DMS114 treated with DMSO at 0.1 percent for 48 hours (cell line): Measurements from ENCODE around the gene AASDH.

Experiments used
- DNase-seq: peaks from one replicate; lab custom pipeline; 2025; ENCODE audit not compliant: unreplicated experiment; lab: John Stamatoyannopoulos, UW

Gene AASDH, protein sequence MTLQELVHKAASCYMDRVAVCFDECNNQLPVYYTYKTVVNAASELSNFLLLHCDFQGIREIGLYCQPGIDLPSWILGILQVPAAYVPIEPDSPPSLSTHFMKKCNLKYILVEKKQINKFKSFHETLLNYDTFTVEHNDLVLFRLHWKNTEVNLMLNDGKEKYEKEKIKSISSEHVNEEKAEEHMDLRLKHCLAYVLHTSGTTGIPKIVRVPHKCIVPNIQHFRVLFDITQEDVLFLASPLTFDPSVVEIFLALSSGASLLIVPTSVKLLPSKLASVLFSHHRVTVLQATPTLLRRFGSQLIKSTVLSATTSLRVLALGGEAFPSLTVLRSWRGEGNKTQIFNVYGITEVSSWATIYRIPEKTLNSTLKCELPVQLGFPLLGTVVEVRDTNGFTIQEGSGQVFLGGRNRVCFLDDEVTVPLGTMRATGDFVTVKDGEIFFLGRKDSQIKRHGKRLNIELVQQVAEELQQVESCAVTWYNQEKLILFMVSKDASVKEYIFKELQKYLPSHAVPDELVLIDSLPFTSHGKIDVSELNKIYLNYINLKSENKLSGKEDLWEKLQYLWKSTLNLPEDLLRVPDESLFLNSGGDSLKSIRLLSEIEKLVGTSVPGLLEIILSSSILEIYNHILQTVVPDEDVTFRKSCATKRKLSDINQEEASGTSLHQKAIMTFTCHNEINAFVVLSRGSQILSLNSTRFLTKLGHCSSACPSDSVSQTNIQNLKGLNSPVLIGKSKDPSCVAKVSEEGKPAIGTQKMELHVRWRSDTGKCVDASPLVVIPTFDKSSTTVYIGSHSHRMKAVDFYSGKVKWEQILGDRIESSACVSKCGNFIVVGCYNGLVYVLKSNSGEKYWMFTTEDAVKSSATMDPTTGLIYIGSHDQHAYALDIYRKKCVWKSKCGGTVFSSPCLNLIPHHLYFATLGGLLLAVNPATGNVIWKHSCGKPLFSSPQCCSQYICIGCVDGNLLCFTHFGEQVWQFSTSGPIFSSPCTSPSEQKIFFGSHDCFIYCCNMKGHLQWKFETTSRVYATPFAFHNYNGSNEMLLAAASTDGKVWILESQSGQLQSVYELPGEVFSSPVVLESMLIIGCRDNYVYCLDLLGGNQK

DNA sequence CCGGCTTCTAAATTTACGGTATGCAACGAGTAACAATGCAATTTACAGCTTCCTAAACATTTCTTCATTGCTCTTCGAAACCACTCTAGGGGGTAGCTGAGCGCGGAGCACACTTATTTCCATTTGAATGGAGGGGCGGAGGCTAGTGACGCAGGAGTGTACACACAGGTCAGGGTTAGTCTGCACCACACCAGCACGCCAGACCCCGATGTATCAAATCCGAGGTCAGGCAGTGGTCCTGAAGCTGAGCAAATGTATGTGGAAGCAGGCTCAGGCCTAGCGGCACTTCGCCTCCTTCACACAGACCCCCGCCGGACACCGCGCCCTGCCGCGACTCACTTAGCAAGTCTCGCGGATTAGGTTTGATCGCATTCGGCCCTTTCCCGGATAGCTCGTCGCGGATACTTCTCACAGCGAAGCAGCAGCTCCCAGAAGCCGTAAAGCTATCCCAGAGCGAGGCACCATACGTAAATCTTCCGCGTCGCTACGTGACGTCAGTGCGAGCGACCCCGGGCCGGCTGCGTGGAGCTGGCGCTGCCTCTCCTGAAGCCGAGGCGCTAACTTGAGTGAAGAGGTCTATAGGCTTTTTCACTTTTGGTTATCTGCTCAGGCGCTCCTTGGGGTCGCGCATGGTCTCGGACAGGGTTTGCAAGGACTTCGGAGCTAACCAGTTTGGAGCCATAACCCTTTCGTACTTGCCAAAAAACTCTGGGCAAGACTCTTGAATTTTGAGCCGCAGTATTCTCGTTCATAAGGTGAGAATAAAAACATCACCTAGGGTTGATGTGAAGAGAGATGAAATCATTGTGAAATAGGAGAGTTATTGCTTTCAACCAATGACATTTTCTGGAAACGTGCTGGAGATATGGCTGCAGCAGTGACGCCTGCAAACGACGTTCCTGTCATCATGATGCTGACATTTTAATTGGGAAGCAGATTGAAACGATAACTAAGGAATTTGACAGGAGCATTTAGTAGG, at the start of gene AASDH:
TSS of gene AASDH (minus strand) at position 469 of the 979 bp plus-strand sequence. CDS start 3,192 bp downstream, outside the sequence.
- peak; percentile 82 for DNase-seq

DNA sequence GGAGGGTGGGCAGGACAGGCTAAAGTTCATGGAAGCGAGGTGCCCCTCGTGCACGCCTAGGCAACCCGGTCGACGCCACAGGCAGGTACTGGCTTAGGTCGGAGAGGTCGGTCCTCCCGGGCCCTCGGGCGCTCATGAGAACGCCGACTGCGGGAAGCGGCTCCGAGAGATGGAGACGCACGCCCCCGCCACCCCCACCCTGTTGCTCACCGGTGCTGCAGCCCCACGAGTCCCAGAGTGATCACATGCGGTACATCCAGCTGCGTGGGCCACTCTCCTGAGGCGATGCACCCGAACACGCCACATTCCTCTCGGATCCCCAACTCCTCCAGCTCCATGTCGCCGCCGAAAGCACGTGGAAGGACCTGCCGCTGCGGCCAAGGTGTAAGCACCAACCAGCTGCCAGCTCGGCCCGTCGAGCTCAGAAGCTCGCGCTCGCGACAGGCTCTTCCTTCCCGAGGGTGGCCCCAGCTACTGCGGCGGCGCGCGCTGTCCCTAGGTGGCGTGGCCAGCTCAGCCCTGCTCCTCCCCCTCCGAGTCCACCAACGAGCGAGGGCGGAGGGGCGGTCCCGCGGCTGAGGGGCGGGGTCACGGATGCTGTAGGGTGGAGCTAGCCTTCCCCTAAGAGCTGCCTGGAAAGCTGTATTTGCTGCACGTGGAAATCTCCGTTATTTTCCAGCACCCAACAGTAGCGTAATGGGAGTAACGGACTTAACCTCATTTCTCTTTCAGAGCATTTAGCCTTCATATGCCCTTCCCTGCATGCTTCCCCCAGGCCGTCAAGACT, 48.0 kb upstream of the AASDH start, which contains the start of gene PPAT:
TSS of gene PPAT (minus strand) at position 476 of the 787 bp plus-strand sequence. CDS start at position 338, 138 bp downstream.
- peak; percentile 90 for DNase-seq

DNA sequence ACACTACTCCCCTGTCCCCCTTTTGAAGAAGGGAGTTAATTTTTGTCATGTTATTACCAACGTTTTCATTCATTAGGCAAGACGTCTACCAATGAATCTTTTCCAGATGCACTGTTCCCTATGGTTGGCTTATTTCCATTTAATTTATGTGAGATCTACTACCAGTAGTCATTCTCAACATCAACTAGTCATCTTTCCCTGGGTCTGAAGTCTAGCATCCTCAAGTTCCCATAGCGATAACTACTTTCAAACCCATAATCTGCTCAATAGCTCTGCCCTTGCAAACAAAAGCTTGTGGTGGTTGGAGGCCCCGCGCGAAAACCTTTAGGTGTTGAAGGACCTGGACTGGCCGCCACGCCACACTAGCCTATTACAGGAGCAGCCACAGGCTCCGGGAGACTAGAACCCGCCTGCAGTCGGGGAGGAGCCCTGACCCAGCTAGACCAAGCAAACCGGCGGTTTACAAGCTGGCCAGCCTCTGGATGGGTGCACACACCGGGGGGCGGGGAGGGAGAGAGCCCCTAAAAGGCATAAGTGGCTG, 47.4 kb upstream of the AASDH start:
- peak; percentile 26 for DNase-seq

DNA sequence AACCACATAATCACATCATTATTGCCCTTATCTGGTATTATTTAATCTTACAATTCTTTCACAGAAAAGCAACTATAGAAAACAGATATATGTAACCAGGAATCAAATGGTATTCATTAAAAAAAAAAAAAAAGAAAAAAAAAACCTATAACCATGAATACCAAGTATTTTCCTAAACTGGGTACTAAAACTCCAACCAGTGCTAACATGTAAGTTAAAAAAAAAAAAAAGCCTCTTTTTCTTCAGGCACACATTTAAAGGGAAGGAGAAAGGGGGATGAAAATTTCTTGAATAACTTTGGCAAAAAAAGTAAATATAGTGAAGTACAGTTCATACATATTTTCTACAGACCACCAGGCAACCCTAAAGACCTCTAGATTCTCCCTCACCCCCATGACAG, 46.0 kb upstream of the AASDH start:
- DNase-seq = no peak

DNA sequence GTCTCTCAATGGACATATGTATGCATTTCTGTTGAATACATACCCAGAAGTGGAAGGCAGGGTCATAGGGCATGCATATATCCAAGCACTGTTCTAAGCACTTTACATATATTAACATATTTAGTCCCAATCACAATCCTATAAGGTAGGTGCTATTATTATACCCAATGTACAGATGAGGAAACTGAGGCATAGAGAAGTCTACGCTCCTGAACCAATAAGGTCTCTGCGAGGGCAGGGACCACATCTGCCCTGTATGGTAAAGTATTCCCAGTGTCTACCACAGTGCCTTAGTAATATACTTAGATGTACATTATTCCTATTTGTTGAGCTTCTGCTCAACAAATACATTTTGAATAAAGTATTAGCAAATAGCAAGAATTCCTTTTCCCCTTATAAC, 42.9 kb upstream of the AASDH start:
- DNase-seq = no peak

DNA sequence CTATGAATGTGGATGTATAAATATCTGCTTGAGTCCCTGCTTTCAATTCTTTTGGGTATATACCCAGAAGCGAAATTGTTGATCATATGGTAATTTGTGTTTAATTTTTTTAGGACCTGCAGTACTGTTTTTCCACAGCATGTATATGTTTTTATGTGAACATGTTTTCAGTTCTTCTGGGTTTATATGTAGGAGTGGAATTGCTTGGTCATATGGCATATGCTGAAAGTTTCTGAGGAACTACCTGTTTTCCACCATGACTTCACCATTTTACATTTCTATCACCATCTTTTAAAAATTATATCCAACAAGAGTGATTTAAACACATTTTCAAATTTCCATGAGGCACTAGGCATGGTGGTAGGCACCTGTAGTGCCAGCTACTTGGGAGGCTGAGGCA, 39.9 kb upstream of the AASDH start:
- DNase-seq = no peak

DNA sequence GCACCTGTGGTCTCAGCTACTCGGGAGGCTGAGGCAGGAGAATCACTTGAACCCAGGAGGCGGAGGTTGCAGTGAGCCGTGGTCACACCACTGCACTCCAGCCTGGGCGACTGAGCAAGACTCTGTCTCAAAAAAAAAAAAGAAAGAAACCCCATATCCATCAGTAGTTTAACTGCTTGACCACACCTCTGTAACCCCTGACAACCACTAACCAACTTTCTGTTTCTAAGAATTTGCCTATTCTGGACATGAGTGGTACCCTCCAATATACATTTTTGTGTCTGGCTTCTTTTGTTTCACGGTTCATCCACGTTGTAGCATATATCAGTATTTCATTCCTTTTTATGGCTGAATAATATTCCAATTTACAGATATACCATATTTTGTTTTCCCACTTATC, 39.0 kb upstream of the AASDH start:
- DNase-seq = no peak

DNA sequence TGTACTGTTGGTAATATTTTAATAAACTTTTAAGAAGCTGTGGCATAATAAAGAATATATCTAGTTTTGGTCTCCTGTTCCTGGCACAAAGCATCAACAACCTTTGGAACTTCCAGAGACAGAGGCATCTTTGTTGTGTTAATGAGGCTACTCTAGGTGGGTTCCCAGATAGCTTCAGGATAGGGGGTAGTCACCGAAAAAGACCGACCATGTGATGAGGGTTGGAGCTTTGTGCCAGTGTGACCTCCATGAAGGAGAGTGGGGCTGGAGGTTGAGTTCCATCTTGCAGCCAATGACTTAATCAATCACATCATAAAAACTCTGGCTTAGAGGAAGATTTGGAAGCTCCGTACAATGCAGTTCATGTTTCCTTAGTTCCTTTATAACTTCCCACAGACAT, 38.2 kb upstream of the AASDH start:
- no peak for DNase-seq

DNA sequence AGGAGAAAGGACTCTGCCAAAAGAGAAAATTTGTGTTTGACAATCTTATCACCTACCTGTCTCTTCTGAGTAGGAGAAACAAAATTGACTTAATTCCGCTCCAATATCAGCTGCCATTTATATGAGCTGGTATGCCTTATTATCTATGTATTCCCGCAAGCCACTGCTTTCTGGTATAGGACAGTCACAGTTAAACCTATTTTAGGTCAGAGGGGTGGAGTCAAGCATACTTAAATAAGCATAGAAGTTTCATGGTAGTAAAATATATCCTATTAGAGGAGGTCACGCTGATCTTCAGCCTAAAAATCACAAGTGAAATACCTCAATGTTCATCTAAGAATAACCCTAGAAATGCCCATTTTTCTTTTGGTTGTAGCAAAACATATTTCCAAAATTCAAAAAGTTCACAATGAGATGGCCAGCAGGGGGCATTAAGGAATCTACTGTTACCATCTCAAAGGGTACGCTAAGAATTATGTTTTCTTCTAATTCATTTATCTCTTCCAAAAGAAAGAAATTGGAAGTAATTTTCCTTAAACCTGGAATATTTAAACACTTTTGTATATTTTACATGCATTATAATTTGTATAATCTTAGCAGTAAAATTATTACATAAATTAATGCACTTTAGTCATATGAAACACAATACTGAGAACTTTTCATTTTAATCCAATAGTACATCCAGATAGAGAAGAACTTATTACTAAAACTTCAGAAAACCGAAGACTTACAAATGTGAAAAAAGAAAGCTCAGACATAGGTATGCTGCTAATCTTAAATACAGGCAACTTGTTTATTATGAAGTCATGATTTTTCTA, 37.6 kb upstream of the AASDH start:
- no peak for DNase-seq

DNA sequence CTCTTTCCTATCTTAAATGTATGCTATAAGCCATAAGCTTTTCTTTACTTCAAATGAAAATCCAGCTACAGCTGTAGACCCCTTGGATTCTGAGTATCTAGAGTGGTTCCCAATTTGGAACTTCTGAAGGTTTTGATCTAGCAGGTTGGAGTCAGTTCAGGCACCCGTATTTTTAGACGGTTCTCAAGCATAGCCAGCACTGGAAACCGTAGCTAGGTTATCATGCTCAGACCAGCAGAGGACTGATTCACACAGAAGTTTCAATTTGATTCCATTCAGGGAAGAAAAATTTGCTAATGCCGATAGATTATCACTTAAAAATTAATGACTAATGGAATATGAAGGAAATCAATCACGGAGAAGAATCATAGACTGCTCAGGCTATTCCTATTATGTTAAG, 36.9 kb upstream of the AASDH start:
- DNase-seq = no peak

DNA sequence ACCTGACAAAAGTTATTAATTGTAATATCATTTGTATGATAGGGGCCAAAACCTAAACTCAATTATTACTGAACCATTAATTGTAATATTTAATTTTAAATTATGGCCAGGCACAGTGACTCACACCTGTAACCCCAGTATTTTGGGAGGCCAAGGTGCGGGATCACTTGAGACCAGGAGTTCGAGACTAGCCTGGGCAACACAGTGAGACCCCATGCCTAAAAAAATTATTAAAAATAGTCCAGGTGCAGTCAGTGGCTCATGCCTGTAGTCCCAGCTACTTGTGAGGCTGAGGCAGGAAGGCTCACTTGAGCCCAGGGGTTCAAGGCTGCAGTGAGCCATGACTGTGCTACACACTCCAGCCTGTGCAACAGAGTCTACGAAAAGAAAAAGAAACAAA, 30.1 kb upstream of the AASDH start:
- no peak for DNase-seq

DNA sequence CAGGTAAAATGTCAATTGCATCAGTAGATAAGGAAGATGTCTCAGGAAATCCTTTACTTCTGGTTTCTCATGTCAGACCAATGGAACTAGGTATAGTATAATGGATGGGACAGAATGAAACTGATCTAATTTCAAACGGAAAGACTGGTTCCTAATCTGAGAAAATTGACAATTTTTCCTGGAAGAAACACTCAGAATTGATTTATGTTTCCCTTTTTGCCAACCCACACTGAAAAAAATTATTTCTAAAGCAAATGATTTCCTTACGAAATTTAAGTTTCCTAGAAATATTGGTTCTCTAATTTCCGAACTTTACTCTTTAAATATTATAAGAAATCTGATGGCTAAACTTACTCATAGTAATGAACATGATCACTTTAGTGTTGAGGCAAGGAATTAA, 29.1 kb upstream of the AASDH start:
- DNase-seq = no peak

DNA sequence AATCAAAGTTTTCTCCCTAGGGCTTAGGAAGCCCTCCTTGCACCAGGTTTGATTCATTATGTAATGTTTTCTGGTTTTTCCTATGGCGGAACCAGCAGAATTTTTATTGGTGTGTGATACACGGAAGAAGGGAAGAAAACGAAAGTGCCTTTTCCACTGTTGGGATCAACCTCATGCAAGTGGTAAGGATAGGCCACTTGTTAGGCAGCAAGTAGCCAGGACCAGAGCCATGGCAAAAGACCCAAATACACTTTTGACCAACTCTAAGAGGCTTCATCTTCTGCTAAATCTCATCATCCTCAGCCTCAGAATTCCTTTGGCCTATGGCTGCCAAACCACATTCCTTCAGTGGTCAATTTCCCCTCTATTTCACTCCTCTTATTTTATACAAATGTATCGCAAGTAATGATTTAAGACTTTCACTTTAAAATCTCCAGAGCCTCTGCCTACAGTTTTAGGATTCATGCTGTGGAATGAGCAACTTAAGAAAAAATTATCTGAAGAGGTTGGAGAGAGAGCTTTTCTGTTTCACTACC, 26.9 kb upstream of the AASDH start:
- no peak for DNase-seq

DNA sequence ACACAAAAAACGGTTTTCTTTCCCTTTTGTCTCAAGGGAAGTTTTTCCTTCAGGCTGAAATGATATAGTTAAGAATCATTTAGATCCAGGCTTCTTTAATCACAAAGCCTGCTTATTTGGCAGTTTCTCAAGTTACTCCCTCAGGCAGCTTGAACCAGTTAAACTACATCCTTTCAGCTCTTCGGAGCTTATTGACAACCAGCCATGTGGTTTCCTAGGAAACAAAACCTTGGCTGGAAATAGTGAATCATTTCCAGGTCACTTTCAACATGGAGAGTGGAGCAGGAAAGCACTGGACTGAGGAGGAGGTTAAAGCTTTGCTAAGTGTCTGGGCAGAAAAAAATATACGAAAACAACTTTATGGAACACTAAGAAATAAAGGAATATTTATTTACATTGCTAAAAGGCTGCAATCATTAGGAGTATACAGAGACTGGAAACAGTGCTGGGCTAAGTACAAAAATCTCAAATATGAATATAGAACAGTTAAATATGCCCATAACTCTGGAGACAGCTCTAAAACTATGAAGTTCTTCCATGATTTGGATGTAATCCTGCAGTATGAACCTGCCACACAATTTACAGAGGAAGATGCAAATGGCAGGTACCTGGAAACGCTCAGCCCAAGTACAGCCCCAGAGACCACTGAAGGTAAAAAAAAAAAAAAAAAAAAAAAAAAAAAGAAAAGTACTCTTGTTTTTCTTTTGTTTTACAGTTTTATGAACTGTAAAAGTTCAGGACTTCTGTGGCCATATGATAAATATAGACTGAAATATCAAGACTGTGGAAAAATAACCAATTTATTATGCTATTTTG, 23.2 kb upstream of the AASDH start:
- no peak for DNase-seq

DNA sequence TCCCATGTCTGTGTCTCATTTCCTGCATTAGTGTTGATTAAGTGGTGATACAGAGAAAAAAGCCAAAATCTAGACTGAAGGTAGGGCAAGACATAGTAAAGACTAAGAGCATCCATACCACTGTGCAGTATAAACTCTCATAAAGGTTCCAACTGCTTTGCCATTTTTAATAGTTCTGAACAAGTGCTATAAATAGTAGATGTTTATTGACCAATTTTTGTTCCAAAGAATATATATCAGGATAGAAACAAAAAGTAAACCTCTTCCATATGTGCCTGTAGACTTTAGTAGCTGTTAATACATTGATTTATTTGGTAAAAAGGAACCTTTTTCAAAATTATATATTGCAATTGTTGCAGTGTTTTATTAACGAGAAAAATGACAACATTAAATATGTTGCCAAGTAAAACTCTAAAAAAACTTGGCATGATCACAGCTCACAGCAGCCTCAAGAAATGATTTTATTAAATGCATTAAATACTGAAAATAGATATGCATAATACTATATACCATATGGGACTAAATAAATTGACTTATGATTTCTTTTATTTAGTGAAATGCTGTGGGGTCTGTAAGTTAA, 22.3 kb upstream of the AASDH start:
- DNase-seq = no peak

DNA sequence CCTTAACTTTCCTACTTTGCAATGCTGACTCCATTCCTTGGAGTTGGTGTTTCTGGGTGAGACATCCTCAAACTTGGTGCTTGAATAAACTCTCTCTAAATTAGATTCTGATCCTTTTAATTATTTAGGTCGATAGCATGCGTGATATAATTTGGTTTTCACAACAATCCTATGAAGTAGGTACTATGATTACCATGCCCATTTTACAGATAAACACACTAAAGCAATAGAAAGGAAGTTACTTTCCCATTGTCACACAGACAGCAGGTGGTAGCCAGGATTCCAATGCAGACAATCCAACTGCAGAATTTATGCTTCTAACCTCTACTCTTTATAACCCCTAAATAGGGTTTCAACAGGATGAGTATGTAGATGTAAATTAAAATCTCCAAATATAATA, 21.7 kb upstream of the AASDH start:
- DNase-seq = no peak

DNA sequence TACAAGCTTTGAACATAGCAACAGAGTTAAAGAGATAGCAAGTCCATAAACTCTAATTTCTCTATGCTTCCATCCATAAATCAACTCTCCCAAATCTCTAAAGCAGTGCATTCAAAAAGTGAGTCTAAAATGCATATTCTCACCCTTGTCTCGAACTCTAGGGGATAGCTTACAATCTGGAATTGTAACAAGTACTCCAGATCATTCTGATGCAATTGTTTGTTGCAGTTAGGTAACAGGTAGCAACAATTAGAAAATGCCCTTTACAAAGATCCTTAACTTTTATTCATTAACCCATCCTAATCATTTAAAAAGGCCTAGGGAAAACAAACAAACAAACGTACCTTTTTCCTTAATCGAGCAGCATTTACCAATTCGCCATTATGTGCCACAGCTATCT, 18.9 kb upstream of the AASDH start:
- no peak for DNase-seq
